HepG2 (cell line): ENCODE data around the gene AUTS2. TPM values are rescaled to one million over a fixed set of nuclear protein-coding genes. Genes with fewer than 3 reads are reported as not detected.

Experiments used
- ATAC-seq: fragments of 200-7000 bp; cut with Tn5 transposase; 3 replicates; pipeline ENCODE4 v1.9.1; 2020; ENCODE audit warnings: mild to moderate bottlenecking, moderate library complexity
- BruUV-seq: library from RNA; stranded (reverse); fragments of 400-500 nt; replicated peaks from 2 replicates; lab custom pipeline; 2021; lab: Mats Ljungman, UMichigan
- CTCF ChIA-PET: fragments of 300-600 bp; formaldehyde crosslinking; extraction: SDS; loops from one replicate; lab custom pipeline; 2021; ENCODE audit warnings: low total read pairs, inconsistent platforms, low intra/inter-chr PET ratio; lab: Yijun Ruan, JAX
- POLR2A ChIA-PET: fragments of 350-600 bp; sonication (Branson Sonifier 250); formaldehyde crosslinking; loops from one replicate; lab custom pipeline; 2020; ENCODE audit warnings: antibody characterized with exemption, inconsistent platforms; lab: Yijun Ruan, JAX
- DNase-seq: peaks from one replicate; pipeline ENCODE4 v3.0.0-alpha.2; 2015; ENCODE audit warnings: low spot score
- FAIRE-seq: peaks from 3 replicates; lab custom pipeline; 2011; peaks lifted over from hg19 to GRCh38; lab: Jason Lieb, UNC
- H2AFZ ChIP-seq: one replicate; pipeline ENCODE4 v1.6.1; 2011; ENCODE audit warnings: low read length, inconsistent platforms
- H3K27ac ChIP-seq: fragments of 300-600 bp; 3 replicates; pipeline ENCODE4 v1.8.0; 2011; ENCODE audit warnings: mixed run types, mild to moderate bottlenecking, mixed read lengths, low read length, inconsistent platforms; ENCODE audit not compliant: insufficient read depth; ENCODE audit errors: extremely low read length
- H3K27me3 ChIP-seq, 2 experiments: fragments of 200-600 bp in 1 of 2; 2 replicates in 1 of 2; 3 replicates in 1 of 2; pipeline versions ENCODE4 v1.6.0 to v1.8.0; 2011; ENCODE audit warnings: low read length in 2 of 2, mild to moderate bottlenecking in 2 of 2, moderate library complexity in 2 of 2, inconsistent platforms in 1 of 2; ENCODE audit not compliant: insufficient read depth in 2 of 2, control insufficient read depth in 1 of 2
- H3K36me3 ChIP-seq, 2 experiments: fragments of 200-600 bp in 1 of 2; replicated peaks in 1 of 2; 2 replicates in 1 of 2; 3 replicates in 1 of 2; pipeline versions ENCODE4 v1.5.1 to v1.8.0; 2011; ENCODE audit warnings: low read length in 2 of 2, inconsistent platforms in 1 of 2; ENCODE audit not compliant: insufficient read depth in 2 of 2, control insufficient read depth in 1 of 2
- H3K4me1 ChIP-seq: 2 replicates; pipeline ENCODE4 v1.5.1; 2012; ENCODE audit warnings: low read length, inconsistent platforms; ENCODE audit not compliant: insufficient read depth
- H3K4me2 ChIP-seq: 2 replicates; pipeline ENCODE4 v1.6.0; 2011; ENCODE audit warnings: low read depth, low read length, inconsistent platforms
- H3K4me3 ChIP-seq, 3 experiments: fragments of 200-600 bp in 1 of 3; sonication (generic), shearing (Covaris generic) in 1 of 3; replicated peaks in 1 of 3; 2 replicates each; pipeline ENCODE4 v1.5.1; 2011 to 2016; ENCODE audit warnings: low read length in 3 of 3, inconsistent platforms in 2 of 3, low read depth in 2 of 3, mild to moderate bottlenecking in 2 of 3, control low read depth in 1 of 3, mixed read lengths in 1 of 3; ENCODE audit not compliant: insufficient read depth in 1 of 3
- H3K79me2 ChIP-seq: one replicate; pipeline ENCODE4 v1.6.1; 2011; ENCODE audit warnings: low read length, inconsistent platforms; ENCODE audit not compliant: insufficient read depth
- H3K9ac ChIP-seq: 2 replicates; pipeline ENCODE4 v1.6.0; 2011; ENCODE audit warnings: mild to moderate bottlenecking, low read depth, low read length, inconsistent platforms; ENCODE audit not compliant: insufficient read depth
- H3K9me3 ChIP-seq: 2 replicates; pipeline ENCODE4 v1.5.1; 2012; ENCODE audit warnings: mild to moderate bottlenecking, low read length
- H4K20me1 ChIP-seq: 2 replicates; pipeline ENCODE4 v1.6.0; 2011; ENCODE audit warnings: inconsistent platforms, mild to moderate bottlenecking, low read length, moderate library complexity; ENCODE audit not compliant: insufficient read depth
- FUBP1 ChIP-seq: sonication (generic); formaldehyde crosslinking; IDR thresholded peaks from 2 replicates; pipeline ENCODE4 v1.5.1; 2020; ENCODE audit warnings: missing genetic modification reagents, mild to moderate bottlenecking, borderline replicate concordance
- IKZF1 ChIP-seq: fragments of 450-650 bp; IDR thresholded peaks from 2 replicates; pipeline ENCODE4 v1.7.1; 2016
- LCORL ChIP-seq, 2 experiments: fragments of 450-650 bp in 1 of 2; sonication (generic) in 1 of 2; formaldehyde crosslinking in 1 of 2; IDR thresholded peaks; 2 replicates each; pipeline versions ENCODE4 v1.5.0 to v1.6.1; 2017 to 2020; ENCODE audit warnings: antibody characterized with exemption in 1 of 2, missing genetic modification reagents in 1 of 2
- LRRFIP1 ChIP-seq: sonication (generic); formaldehyde crosslinking; conservative IDR thresholded peaks from 2 replicates; pipeline ENCODE4 v1.4.0; 2020; ENCODE audit warnings: missing genetic modification reagents
- MEIS2 ChIP-seq: sonication (generic); formaldehyde crosslinking; IDR thresholded peaks from 2 replicates; pipeline ENCODE4 v1.9.0; 2021; ENCODE audit warnings: mild to moderate bottlenecking, missing genetic modification reagents
- RAD21 ChIP-seq: fragments of 450-650 bp; formaldehyde crosslinking; IDR thresholded peaks from 2 replicates; pipeline ENCODE4 v1.5.0; 2020; ENCODE audit warnings: mild to moderate bottlenecking
- ZNF362 ChIP-seq: sonication (generic); formaldehyde crosslinking; IDR thresholded peaks from 2 replicates; pipeline ENCODE4 v1.4.0; 2020; ENCODE audit warnings: missing genetic modification reagents, mild to moderate bottlenecking, borderline replicate concordance
- ZNF557 ChIP-seq: sonication (generic); formaldehyde crosslinking; IDR thresholded peaks from 2 replicates; pipeline ENCODE4 v1.4.0; 2020; ENCODE audit warnings: missing genetic modification reagents
- ZNF768 ChIP-seq: sonication (generic); formaldehyde crosslinking; IDR thresholded peaks from 2 replicates; pipeline ENCODE4 v1.4.0; 2020; ENCODE audit warnings: missing genetic modification reagents
- WGBS: methylation state at CpG from one replicate; pipeline ENCODE4 v1.1.6; 2017; ENCODE audit warnings: low lambda C conversion rate; 5-methylcytosine and 5-hydroxymethylcytosine counted together
- in situ Hi-C: cut with HindIII; loops from 2 replicates; pipeline ENCODE4 v1.10.0; 2017; ENCODE audit warnings: low pct_unique_long_range_greater_than_20kb; ENCODE audit not compliant: extremely low pct_ligation_motif_present
- intact Hi-C: fragments of 100-400 bp; cut with micrococcal nuclease; formaldehyde crosslinking; loops from one replicate; pipeline ENCODE4 v1.10.0; 2022; ENCODE audit not compliant: unreplicated experiment
- polyA plus RNA-seq, 8 experiments: library from polyadenylated mRNA; depleted of rRNA in 3 of 8; stranded (reverse) in 7 of 8; unstranded in 1 of 8; fragments of >200 nt; fragmentation: Illumina TruSeq in 4 of 8; extraction: Trizol in 4 of 8; gene quantifications; 2 replicates each; pipeline versions ENCODE4 v1.2.1 to v1.2.3, GENCODE V29; 2011 to 2016; ENCODE audit warnings: low read depth in 4 of 8, missing spikeins in 1 of 8, mixed read lengths in 1 of 8; ENCODE audit not compliant: insufficient read depth in 1 of 8
- total RNA-seq, 5 experiments: library from RNA; depleted of rRNA; stranded (reverse); fragments of >200 nt; fragmentation: Illumina TruSeq; extraction: Trizol; gene quantifications; 2 replicates each; pipeline ENCODE4 v1.2.3, GENCODE V29; 2016; ENCODE audit warnings: low read depth in 1 of 5

AUTS2 gene
- total and polyA plus RNA-seq, 2 of the 13 experiments (the other 11 are each of a cell fraction or from before 2014, with no cell fraction given): 0.38 TPM; not detected in 1

- TF ChIP-seq FUBP1 (no peak), MEIS2 (CRISPR knock-in tag) (no peak)
Observed at GRCh38 chr7:70416347-70416985, 818.2 kb downstream of the AUTS2 start (continued).

DNA sequence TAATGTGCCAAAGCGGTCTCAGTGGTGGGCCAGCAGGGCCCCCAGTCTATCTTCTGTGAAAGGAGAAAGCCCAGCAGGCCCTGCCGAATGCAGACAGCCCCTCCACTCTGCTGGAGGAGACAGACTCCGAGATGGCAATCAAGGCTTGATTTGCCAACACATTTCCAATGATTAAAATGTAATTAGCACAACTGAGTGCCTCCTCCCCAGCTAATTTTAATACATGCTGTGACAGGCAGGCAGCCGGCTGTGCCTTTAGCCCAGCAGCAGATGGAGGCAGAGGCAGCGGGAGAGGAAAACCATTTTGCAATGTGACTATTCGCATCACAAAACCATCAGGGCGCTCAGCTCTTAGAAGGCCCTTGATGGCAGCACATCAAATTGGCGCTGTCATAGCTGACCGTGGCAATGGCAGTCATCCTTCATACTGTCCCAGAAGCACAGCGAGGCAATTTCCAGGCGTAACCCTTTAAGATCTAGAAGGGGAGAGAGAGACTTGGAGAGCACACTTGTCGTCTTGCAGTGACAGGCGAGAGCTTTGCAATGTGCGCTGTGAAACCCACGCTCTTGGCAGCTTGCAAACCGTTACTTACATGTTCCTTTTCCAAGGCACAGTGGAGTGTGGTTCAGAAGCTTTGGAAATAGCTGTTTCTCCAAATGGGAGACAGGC, 818.8 kb downstream of the AUTS2 start:
- BruUV-seq: no TSS peak
- Histone ChIP-seq H3K9me3 (no peaks in the 10 kb centered on the region), H3K4me2 (no peak overlapping the region), H4K20me1 (no peaks in the 10 kb centered on the region), H3K27ac (no peak overlapping the region), H3K4me1 (no peaks in the 10 kb centered on the region), H2AFZ (no peak overlapping the region), H3K36me3 (no peaks in the 10 kb centered on the region), H3K27me3 (no peaks in the 10 kb centered on the region), H3K4me3 (no peak overlapping the region), H3K79me2 (no peaks in the 10 kb centered on the region), H3K9ac (no peak overlapping the region)
- intact Hi-C loops (no loop called here), in situ Hi-C loops (no loop called here)
- ChIA-PET POLR2A (no interaction called here), CTCF (no interaction called here)
- FAIRE-seq (no peak), ATAC-seq (no peak), DNase-seq (no peak)
- 39% methylated on average over 9 of the region's 16 CpGs for WGBS
- TF ChIP-seq IKZF1: no peak
- TF ChIP-seq RAD21 (CRISPR knock-in tag): no peak
- TF ChIP-seq ZNF362 (CRISPR knock-in tag): no peak
- no peak for TF ChIP-seq LCORL (IDR thresholded peaks at IDR 0.05)
- TF ChIP-seq LCORL (CRISPR knock-in tag; IDR thresholded peaks at IDR 0.05): no peak
- TF ChIP-seq ZNF557 (CRISPR knock-in tag): no peak
- no peak for TF ChIP-seq LRRFIP1
- TF ChIP-seq ZNF768 (CRISPR knock-in tag): no peak
- TF ChIP-seq, all 625 proteins: peak for 0
